Stimulated activated CD4-positive, alpha-beta T cell treated with anti-CD3 and anti-CD28 coated beads, Interleukin-2, amount 100 ng/mL, for 24 hours (primary cell): Measurements from ENCODE around the gene RNF187.
"Not testable (repeated sequence)": the region's sequence is repeated elsewhere in the genome, so short reads cannot be mapped to it uniquely, and the experiment has no call there.

Experiments
- DNase-seq, 2 donors: peaks; one replicate each; pipeline ENCODE4 v3.0.0-alpha.2; 2020

Gene RNF187

GRCh38 chr1:228460821-228461220 lies 26.4 kb upstream of the RNF187 start:
- DNase-seq = no peak

- DNase-seq = no peak
These were observed 24.6 kb upstream of the RNF187 start for GRCh38 chr1:228462560-228462959.

GRCh38 chr1:228463009-228463558 lies 24.1 kb upstream of the RNF187 start:
- DNase-seq = no peak

DNA sequence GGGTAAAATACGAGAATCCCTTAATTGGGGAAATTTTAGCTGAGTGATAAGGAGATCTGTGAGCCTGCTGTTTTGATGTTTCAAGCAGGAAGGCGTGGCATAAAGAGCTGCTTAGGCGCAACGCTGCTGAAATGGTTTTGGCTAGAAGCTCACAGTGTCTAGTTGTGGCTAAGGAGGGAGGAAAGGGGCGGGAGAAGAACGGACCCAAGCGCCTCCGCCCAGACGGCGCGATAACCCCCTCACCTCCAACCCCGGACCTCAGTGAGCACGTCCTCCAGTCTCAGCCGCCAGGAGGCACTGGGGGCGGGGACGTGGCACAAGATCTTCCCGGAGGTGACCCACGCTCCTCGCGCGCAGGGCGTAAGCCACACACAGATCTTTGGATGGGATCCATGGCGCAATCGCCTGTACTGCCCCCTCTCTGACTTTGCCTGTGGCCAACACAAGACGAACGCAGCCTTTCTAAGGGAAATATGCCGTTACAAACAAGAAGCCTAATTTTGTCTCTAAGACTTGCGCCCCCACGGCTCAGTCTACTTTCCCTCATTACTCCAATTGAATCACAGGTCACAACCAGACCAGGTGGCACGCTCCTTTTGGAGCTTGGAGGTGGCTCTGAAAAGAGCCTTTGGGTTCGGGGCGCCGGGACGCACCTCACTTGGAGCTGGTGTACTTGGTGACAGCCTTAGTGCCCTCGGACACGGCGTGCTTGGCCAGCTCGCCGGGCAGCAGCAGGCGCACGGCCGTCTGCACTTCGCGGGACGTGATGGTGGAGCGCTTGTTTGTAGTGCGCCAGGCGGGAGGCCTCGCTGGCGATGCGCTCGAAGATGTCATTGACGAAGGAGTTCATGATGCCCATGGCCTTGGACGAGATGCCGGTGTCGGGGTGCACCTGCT lies 23.4 kb upstream of the RNF187 start:
- DNase-seq = peak; percentile 58 to 76

DNA sequence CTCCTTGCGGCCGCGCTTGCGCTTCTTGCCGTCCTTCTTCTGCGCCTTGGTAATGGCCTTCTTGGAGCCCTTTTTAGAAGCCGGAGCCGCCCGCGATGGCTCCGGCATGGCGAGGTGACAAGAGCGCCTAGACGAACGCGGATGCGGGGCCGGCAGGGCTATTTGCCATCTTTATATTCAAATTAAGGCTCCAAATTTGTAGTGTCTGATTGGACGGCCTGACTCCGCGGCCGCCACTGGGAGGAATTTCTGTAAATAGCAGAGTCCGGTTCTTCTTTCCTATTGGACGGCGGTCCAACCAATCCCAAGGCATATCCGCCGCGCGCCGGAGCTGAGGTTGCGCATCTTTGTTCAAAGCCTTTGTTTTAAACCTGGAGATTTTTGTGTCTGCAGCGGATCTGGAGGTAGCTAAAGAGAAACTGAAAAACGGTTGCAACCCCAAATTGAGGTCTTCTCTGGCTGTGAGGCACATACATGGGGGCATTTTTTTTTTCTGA lies 22.6 kb upstream of the RNF187 start:
- peak; percentile 88 to 89 for DNase-seq

DNA sequence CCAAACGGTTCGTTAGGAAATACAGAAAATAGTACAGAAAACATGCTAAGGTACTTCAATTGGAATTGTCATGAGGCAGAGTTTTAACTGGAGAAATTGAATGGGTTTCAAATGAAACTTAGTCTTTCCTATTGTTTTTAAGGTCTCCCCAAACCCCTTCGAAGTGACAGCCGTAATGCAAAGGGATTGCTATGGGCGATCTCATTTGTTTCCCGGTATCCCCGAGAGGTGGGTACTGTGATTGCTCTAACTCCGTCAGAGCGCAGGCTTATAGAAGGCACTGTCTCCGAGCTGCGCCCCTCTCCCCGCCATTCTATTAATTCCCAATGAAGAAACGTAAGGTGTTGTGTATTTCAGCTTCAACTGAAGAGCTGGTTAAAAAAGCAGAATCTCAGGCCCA lies 22.0 kb upstream of the RNF187 start:
- no peak for DNase-seq

- DNase-seq = no peak
These were observed 21.5 kb upstream of the RNF187 start for GRCh38 chr1:228465571-228466146.

DNA sequence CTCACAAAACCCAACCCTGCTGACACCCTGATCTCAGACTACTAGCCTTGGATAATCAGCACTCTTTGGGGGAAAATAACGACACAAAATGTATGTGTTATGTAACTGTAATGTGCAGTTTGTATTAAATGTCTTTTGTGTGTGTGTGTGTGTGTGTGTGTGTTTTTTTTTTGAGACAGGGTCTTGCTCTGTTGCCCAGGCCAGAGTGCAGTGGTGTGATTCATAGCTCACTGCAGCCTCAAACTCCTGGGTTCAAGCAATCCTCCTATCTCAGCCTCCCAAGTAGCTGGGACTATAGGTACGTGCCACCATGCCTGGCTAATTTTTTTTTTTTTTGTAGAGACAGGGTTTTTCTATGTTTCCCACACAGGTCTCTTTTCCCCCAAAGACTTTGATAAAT lies 19.0 kb upstream of the RNF187 start:
- DNase-seq = not testable (repeated sequence)

DNA sequence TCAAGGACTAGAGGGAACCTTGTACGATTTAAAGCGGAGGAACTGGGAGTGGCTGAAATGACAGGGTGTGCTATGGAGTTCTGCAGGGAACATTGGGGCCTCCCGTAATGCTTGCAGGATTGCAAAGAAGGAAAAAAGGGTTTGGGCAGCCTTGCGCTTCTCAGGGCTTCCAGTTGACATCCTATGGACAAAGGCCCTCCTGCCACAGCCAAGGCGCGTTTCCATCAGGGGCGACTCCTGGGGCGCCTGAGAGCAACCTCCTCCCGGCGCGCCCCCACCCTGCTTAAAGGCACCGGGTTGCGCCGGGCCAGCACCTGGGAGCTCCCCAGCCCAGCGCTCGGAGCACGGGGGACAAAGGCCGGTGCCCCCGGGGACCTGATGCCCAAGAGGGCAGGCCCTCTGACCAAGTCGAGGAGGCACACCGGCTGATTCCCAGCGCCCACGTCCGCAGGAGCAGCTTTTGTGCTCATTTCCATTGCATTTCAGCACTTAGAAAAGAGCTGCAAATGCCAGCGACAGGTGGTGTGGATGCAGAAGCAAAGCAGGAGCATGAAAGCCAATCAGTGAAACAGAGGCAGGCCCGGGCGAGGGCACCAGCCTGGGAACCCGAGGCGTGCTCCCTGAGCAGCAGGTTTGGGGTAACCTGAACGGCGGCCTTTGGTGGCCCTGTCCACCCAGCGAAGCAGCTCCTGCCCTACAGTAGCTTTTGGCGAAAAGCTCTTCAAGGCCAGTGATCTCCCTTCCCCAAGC lies 17.6 kb upstream of the RNF187 start:
- no peak for DNase-seq

DNA sequence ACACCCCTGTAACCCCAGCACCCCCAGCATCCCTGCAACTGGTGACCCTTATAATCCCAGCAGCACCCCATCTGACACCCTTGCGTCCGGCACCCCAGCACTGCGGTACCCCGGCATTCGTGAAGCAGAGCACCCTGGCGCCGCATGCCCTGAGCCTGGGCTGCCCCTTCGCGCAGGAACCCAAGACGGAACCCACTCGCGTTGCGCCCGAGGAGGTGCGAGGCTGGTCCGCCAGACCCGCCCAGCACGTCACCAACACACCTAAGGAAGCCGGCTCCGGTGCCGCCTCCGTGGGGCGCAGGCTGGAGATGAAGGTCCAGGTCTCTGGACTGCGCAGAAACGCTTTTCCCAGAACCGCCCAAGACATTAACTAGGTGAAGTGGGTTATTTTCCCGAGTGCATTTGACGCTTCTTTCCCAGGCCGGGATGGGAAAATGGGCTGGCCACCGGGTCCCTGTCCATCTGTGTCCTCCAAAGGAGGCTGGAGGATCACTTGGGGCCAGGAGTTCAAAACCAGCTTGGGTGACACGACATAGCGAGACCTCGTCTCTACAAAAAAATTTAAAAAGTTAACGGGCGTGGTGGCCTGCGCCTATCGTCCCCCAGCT lies 15.9 kb upstream of the RNF187 start:
- DNase-seq = no peak

DNA sequence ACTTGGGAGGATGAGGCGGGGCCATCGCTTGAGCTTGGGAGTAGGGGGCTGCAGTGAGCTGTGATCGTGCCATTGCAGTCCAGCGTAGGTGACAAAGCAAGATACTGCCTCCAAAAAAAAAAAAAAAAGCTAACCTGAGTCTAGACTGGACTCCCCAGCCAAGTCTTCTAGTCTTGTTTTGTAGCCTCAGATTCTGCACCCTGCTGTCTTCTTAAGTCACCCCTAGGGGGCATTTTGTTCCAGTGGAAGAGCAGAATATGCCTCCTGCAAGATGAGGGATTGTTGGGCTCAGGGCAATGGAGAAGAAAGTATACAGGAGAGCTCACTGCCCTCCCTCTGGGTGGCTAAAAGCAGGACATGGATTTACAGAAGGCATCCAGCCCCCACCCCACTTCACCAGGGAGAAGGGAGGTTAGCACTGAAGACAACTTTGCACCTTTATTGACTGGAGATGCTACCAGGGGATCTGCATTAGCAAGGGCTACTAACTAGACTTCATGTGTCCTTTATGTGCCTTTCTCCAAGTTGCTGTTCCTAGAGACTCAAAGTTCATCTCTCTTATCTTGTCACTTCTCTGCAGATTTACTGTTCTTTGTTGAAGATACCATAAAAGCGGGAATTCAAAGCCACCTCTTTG lies 15.3 kb upstream of the RNF187 start:
- DNase-seq = no peak

DNA sequence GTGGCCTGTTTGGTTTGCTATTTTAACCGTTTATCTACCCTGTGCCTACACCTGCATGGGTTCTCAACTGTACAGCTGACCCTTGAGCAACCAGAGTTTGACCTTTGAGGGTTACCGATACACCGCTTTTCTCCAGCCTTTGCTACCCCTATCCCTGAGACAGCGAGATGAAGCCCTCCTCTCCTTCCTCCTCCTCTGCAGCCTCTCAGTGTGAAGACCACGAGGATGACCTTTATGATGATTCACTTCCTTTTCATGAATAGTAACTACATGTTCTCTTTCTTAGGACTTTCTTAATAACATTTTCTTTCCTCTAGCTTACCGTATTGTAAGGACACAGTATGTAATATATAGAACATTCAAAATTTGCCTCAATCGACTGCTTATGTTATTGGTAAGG lies 14.5 kb upstream of the RNF187 start:
- no peak for DNase-seq

GRCh38 chr1:228474507-228474906 lies 12.7 kb upstream of the RNF187 start:
- no peak for DNase-seq

- no peak for DNase-seq
These were observed 11.4 kb upstream of the RNF187 start for GRCh38 chr1:228475812-228476211.

- DNase-seq = no peak
These were observed 9.9 kb upstream of the RNF187 start for GRCh38 chr1:228477263-228477662.

DNA sequence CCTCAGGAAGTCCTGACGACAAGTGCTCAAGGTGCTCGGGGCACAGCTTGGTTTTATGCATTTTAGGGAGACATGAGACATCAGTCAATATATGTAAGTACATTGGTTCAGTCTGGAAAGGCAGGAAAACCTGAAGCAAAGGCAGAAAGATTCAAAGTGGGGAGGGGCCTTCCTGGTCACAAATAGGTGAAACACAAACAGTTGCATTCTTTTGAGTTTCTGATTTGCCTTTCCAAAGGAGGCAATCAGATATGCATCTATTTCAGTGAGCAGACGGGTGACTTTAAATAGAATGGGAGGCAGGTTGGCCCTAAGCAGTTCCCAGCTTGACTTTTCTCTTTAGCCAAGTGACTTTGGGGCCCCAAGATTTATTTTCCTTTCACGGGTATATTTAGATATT lies 8.9 kb upstream of the RNF187 start:
- no peak for DNase-seq

GRCh38 chr1:228478912-228479711 lies 8.1 kb upstream of the RNF187 start:
- DNase-seq = no peak

DNA sequence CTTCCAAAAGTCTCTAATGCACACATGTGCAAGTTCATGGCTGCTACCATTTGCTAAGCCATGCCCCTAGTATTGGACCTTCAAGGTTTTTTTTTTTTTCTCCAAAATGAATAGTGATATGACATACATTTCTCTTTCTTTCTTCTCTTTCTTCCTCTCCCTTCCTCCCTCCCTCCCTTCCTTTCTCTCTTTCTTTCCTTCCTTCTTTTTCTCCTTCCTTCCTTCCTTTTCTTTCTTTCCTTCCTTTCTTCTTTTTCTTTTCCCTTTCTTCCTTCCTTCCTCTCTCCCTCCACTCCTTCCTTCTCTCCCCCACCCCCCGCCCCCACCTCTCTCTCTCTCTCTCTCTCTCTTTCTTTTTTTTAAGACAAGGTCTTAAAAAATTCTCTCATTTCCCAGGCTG lies 3.4 kb upstream of the RNF187 start:
- DNase-seq = no peak

GRCh38 chr1:228486596-228487335 lies 416 bp upstream of the RNF187 start:
- peak; percentile 75 to 89 for DNase-seq

GRCh38 chr1:228488125-228488817 lies 1.1 kb downstream of the RNF187 start:
- DNase-seq = no peak
